Prostate gland (tissue), 2 donors: ENCODE measurements around the gene RNU4-1.

Experiments
- CTCF ChIP-seq, 4 experiments: fragments of 200-600 bp in 2 of 4; fragments of 450-650 bp in 2 of 4; sonication (generic) in 2 of 4; IDR thresholded peaks; 1 replicate in 3 of 4; 2 replicates in 1 of 4; pipeline ENCODE4 v1.5.1; 2016 to 2019; ENCODE audit warnings: antibody characterized with exemption in 4 of 4, mild to moderate bottlenecking in 2 of 4, moderate library complexity in 2 of 4
- POLR2A ChIP-seq: fragments of 450-650 bp; IDR thresholded peaks from one replicate; pipeline ENCODE4 v1.6.1; 2016; ENCODE audit warnings: antibody characterized with exemption, mild to moderate bottlenecking
- POLR2AphosphoS5 ChIP-seq: sonication (generic); formaldehyde crosslinking; IDR thresholded peaks from one replicate; pipeline ENCODE4 v1.6.1; 2017; ENCODE audit warnings: antibody characterized with exemption

GRCh38 chr12:120258323-120258896, 34.6 kb downstream of the RNU4-1 start:
- TF ChIP-seq CTCF (IDR thresholded peaks at IDR 0.05), result no peak
- no peak for TF ChIP-seq POLR2AphosphoS5
- no peak for TF ChIP-seq POLR2A
